ENCODE data around the gene PITPNC1. TPM values are rescaled to one million over a fixed set of nuclear protein-coding genes. Genes with fewer than 3 reads are reported as not detected.

Gene PITPNC1
- total RNA-seq, 1 donor from 2014 or later: 39.7 TPM

DNA sequence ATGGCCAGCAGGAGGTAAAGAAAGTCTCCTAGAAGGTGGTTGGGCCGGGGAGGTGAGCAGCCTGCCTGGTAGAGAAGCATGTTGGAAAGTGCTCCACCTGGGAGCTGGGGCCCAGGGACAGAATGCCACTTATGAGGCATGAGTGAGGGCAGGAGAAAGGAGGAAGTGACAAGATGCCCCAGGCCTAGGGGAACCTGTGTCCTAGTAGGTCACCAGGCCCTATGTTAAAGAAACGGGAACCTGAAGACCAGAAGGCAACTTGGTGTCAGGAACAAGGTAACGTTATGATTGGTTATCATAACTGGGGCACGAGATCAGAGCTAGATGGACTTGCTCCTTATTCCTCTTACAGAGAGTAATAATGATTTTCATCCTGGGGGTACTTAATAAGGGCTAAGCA, 34.3 kb downstream of the PITPNC1 start:
- Mint-ChIP-seq H3K4me1 (ENCODE audit: unreplicated experiment) (no peaks in the 10 kb centered on the region), H3K4me3 (ENCODE audit: unreplicated experiment) (no peak overlapping the region), H3K9me3 (ENCODE audit: unreplicated experiment) (no peaks in the 10 kb centered on the region), H3K36me3 (ENCODE audit: low read depth, unreplicated experiment) (peaks cover 7% of the 10 kb centered on the region), H3K27me3 (ENCODE audit: unreplicated experiment) (peaks cover 3% of the 10 kb centered on the region), H3K27ac (ENCODE audit: unreplicated experiment) (peak overlapping the region; percentile 9)
- no peak for TF ChIP-seq CTCF (IDR thresholded peaks at IDR 0.05; ENCODE audit: unreplicated experiment)
- no peak for DNase-seq (ENCODE audit: low spot score)

DNA sequence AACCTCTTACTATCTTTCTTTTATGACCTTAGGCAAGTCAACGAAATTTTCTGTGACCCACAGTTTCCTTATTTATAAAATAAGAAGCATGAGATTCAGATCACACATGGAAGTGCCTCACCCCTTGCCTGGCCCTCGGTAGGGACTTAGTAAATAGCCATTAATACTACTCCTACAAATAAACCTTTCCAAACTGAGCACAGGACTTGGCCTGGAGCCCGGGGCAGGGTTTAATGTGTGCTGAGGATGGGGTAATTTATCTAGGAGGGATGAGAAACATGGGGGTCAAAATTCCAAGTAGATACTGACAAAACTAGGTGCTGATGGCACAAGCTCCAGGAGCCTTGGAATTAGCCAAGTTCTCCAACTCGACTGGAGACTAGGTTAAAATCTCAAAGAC, 35.0 kb downstream of the PITPNC1 start:
- Mint-ChIP-seq H3K27ac (ENCODE audit: unreplicated experiment) (no peak overlapping the region), H3K27me3 (ENCODE audit: unreplicated experiment) (peaks cover 3% of the 10 kb centered on the region), H3K4me1 (ENCODE audit: unreplicated experiment) (no peaks in the 10 kb centered on the region), H3K36me3 (ENCODE audit: low read depth, unreplicated experiment) (peaks cover 7% of the 10 kb centered on the region), H3K9me3 (ENCODE audit: unreplicated experiment) (no peaks in the 10 kb centered on the region), H3K4me3 (ENCODE audit: unreplicated experiment) (no peak overlapping the region)
- DNase-seq (ENCODE audit: low spot score): no peak
- no peak for TF ChIP-seq CTCF (IDR thresholded peaks at IDR 0.05; ENCODE audit: unreplicated experiment)

DNA sequence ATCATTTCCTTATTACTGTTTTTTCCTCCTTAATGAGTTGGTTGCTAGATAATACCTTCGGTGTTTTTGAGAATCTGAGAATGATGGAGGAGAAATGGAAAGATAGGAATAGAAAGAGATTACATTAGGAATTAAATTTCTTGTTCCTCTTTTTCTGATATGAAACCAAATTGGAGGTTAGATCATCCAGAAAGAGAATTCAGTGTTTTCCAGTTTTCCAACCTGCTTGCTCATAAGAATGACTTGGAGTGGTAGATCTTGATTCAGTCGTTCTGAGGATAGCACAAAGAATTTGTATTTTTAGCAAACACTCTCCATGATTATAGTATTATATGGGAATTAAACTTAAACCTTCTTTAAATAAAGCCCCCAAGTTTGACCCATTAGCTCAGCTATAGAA, 35.9 kb downstream of the PITPNC1 start:
- DNase-seq (ENCODE audit: low spot score): no peak
- Mint-ChIP-seq H3K36me3 (ENCODE audit: low read depth, unreplicated experiment) (peaks cover 7% of the 10 kb centered on the region), H3K4me3 (ENCODE audit: unreplicated experiment) (no peak overlapping the region), H3K27ac (ENCODE audit: unreplicated experiment) (no peak overlapping the region), H3K9me3 (ENCODE audit: unreplicated experiment) (no peaks in the 10 kb centered on the region), H3K27me3 (ENCODE audit: unreplicated experiment) (peaks cover 3% of the 10 kb centered on the region), H3K4me1 (ENCODE audit: unreplicated experiment) (no peaks in the 10 kb centered on the region)
- no peak for TF ChIP-seq CTCF (IDR thresholded peaks at IDR 0.05; ENCODE audit: unreplicated experiment)

DNA sequence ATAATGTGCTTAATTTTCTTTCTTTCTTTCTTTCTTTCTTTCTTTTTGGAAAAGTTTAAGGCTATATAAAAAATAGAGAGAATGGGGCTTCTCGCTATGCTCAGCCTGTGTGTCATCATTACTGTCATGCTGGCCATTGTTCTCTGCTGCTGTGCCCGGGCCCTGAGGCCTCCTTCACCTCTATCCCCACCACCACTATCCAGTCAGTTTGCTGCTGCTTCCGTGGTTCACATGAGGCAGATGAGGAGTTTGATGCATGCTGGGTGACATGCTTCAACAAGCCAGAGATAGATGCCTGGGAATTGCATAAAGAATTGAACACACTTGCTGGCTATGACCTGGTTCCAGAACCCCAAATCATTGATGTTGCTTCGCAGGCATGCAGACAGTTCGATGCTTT, 36.3 kb downstream of the PITPNC1 start:
- peaks cover 7% of the 10 kb centered on the region for H3K36me3 Mint-ChIP-seq (ENCODE audit: low read depth, unreplicated experiment)
- no peak for DNase-seq (ENCODE audit: low spot score)
- peaks cover 3% of the 10 kb centered on the region for H3K27me3 Mint-ChIP-seq (ENCODE audit: unreplicated experiment)
- H3K4me3 Mint-ChIP-seq (ENCODE audit: unreplicated experiment): no peak overlapping the region
- TF ChIP-seq CTCF (IDR thresholded peaks at IDR 0.05; ENCODE audit: unreplicated experiment): no peak
- H3K9me3 Mint-ChIP-seq (ENCODE audit: unreplicated experiment): no peaks in the 10 kb centered on the region
- H3K27ac Mint-ChIP-seq (ENCODE audit: unreplicated experiment): no peak overlapping the region
- H3K4me1 Mint-ChIP-seq (ENCODE audit: unreplicated experiment): no peaks in the 10 kb centered on the region

- Mint-ChIP-seq H3K27me3 (ENCODE audit: unreplicated experiment) (peaks cover 3% of the 10 kb centered on the region), H3K4me1 (ENCODE audit: unreplicated experiment) (no peaks in the 10 kb centered on the region), H3K9me3 (ENCODE audit: unreplicated experiment) (no peaks in the 10 kb centered on the region), H3K36me3 (ENCODE audit: low read depth, unreplicated experiment) (peaks cover 7% of the 10 kb centered on the region), H3K4me3 (ENCODE audit: unreplicated experiment) (no peak overlapping the region), H3K27ac (ENCODE audit: unreplicated experiment) (no peak overlapping the region)
- no peak for TF ChIP-seq CTCF (IDR thresholded peaks at IDR 0.05; ENCODE audit: unreplicated experiment)
- DNase-seq (ENCODE audit: low spot score): no peak
These were observed 37.0 kb downstream of the PITPNC1 start for GRCh38 chr17:67414130-67414529.
